Osteoblast (primary cell): ENCODE data around the gene FAM216A. TPM values are rescaled to one million over a fixed set of nuclear protein-coding genes. Genes with fewer than 3 reads are reported as not detected.
A peak's percentile ranks its signal among the peaks of the same experiment; 100 is the strongest.

Experiments used
- DNase-seq: peaks from one replicate; pipeline ENCODE4 v3.0.0; 2011; ENCODE audit warnings: low spot score, mixed read lengths; ENCODE audit not compliant: insufficient read length; ENCODE audit errors: missing footprints
- H2AFZ ChIP-seq: 2 replicates; pipeline ENCODE4 v1.6.0; 2011; ENCODE audit warnings: mild to moderate bottlenecking, low read length
- H3K27ac ChIP-seq: 2 replicates; pipeline ENCODE4 v1.5.1; 2011; ENCODE audit warnings: mild to moderate bottlenecking, low read depth, low read length, moderate library complexity
- H3K27me3 ChIP-seq: 2 replicates; pipeline ENCODE4 v1.6.0; 2012; ENCODE audit warnings: mild to moderate bottlenecking, control low read depth, inconsistent platforms, low read length, moderate library complexity; ENCODE audit not compliant: insufficient read depth
- H3K36me3 ChIP-seq: 2 replicates; pipeline ENCODE4 v1.5.1; 2011; ENCODE audit warnings: mild to moderate bottlenecking, low read length, control low read depth, moderate library complexity; ENCODE audit not compliant: insufficient read depth
- H3K4me1 ChIP-seq: 2 replicates; pipeline ENCODE4 v1.5.1; 2011; ENCODE audit warnings: mild to moderate bottlenecking, low read length, control low read depth, moderate library complexity; ENCODE audit not compliant: insufficient read depth
- H3K4me2 ChIP-seq: 2 replicates; pipeline ENCODE4 v1.6.0; 2011; ENCODE audit warnings: mild to moderate bottlenecking, low read length; ENCODE audit not compliant: insufficient read depth
- H3K4me3 ChIP-seq: fragments of 200-600 bp; sonication (generic); 3 replicates; pipeline ENCODE4 v1.5.1; 2012; ENCODE audit warnings: mild to moderate bottlenecking, low read length, inconsistent platforms; ENCODE audit not compliant: insufficient read depth
- H3K79me2 ChIP-seq: 2 replicates; pipeline ENCODE4 v1.6.0; 2012; ENCODE audit warnings: mild to moderate bottlenecking, low read length, control low read depth, inconsistent platforms; ENCODE audit not compliant: insufficient read depth
- H3K9me3 ChIP-seq: 2 replicates; pipeline ENCODE4 v1.5.1; 2011; ENCODE audit warnings: low read depth, low read length, control low read depth
- H4K20me1 ChIP-seq: 2 replicates; pipeline ENCODE4 v1.6.0; 2012; ENCODE audit warnings: mild to moderate bottlenecking, low read length, control low read depth; ENCODE audit not compliant: insufficient read depth
- CTCF ChIP-seq: IDR thresholded peaks from 2 replicates; pipeline ENCODE4 v1.5.1; 2011; ENCODE audit warnings: mild to moderate bottlenecking, low read depth, low read length, moderate library complexity; ENCODE audit errors: extremely low read depth
- total RNA-seq: library from RNA; depleted of rRNA; stranded (reverse); fragments of >200 nt; gene quantifications from 2 replicates; pipeline ENCODE4 v1.2.3, GENCODE V29; 2012

Gene FAM216A
- total RNA-seq, 1 donor: 7.2 TPM

GRCh38 chr12:110528277-110528839, 59.7 kb downstream of the FAM216A start:
- Histone ChIP-seq H3K36me3 (no peaks in the 10 kb centered on the region), H3K27me3 (no peaks in the 10 kb centered on the region), H4K20me1 (peaks cover 11% of the 10 kb centered on the region), H3K9me3 (no peaks in the 10 kb centered on the region), H3K27ac (no peak overlapping the region), H2AFZ (no peak overlapping the region), H3K4me2 (no peak overlapping the region), H3K4me1 (peaks cover 13% of the 10 kb centered on the region), H3K4me3 (no peak overlapping the region), H3K79me2 (no peaks in the 10 kb centered on the region)
- no peak for TF ChIP-seq CTCF
- DNase-seq: no peak

GRCh38 chr12:110530511-110530910, 61.9 kb downstream of the FAM216A start:
- Histone ChIP-seq H4K20me1 (peaks cover 11% of the 10 kb centered on the region), H3K27ac (no peak overlapping the region), H3K79me2 (no peaks in the 10 kb centered on the region), H3K4me2 (no peak overlapping the region), H3K36me3 (no peaks in the 10 kb centered on the region), H3K27me3 (no peaks in the 10 kb centered on the region), H3K4me1 (peaks cover 13% of the 10 kb centered on the region), H2AFZ (no peak overlapping the region), H3K4me3 (no peak overlapping the region), H3K9me3 (no peaks in the 10 kb centered on the region)
- no peak for DNase-seq
- TF ChIP-seq CTCF: no peak

GRCh38 chr12:110531741-110532333, 63.2 kb downstream of the FAM216A start:
- H4K20me1 ChIP-seq: peaks cover 11% of the 10 kb centered on the region
- H3K79me2 ChIP-seq: no peaks in the 10 kb centered on the region
- no peak overlapping the region for H3K4me2 ChIP-seq
- H3K27me3 ChIP-seq: no peaks in the 10 kb centered on the region
- no peak overlapping the region for H2AFZ ChIP-seq
- peak; percentile 42 for DNase-seq
- no peaks in the 10 kb centered on the region for H3K36me3 ChIP-seq
- H3K4me3 ChIP-seq: no peak overlapping the region
- no peaks in the 10 kb centered on the region for H3K9me3 ChIP-seq
- no peak for TF ChIP-seq CTCF
- H3K27ac ChIP-seq: no peak overlapping the region
- peaks cover 13% of the 10 kb centered on the region for H3K4me1 ChIP-seq

- H3K4me2 ChIP-seq: no peak overlapping the region
- H3K27me3 ChIP-seq: no peaks in the 10 kb centered on the region
- H3K27ac ChIP-seq: no peak overlapping the region
- peaks cover 1% of the 10 kb centered on the region for H3K36me3 ChIP-seq
- H3K4me1 ChIP-seq: peaks cover 16% of the 10 kb centered on the region
- H3K4me3 ChIP-seq: no peak overlapping the region
- TF ChIP-seq CTCF: no peak
- peaks cover 14% of the 10 kb centered on the region for H4K20me1 ChIP-seq
- DNase-seq: no peak
- no peaks in the 10 kb centered on the region for H3K9me3 ChIP-seq
- H2AFZ ChIP-seq: no peak overlapping the region
- H3K79me2 ChIP-seq: no peaks in the 10 kb centered on the region
These were observed 64.0 kb downstream of the FAM216A start for GRCh38 chr12:110532644-110533043.
